Astrocyte (in vitro differentiated cells and primary cell): ENCODE data around the gene FAM135A. TPM values are rescaled to one million over a fixed set of nuclear protein-coding genes. Genes with fewer than 3 reads are reported as not detected.

Experiments
- DNase-seq: peaks from one replicate; pipeline ENCODE4 v3.0.0-alpha.2; 2010; ENCODE audit warnings: low read depth
- FAIRE-seq: peaks from 2 replicates; lab custom pipeline; 2011; peaks lifted over from hg19 to GRCh38; lab: Jason Lieb, UNC
- H2AFZ ChIP-seq: 2 replicates; pipeline ENCODE4 v1.6.0; 2012; ENCODE audit warnings: low read depth, low read length, inconsistent platforms
- H3K27ac ChIP-seq: 2 replicates; pipeline ENCODE4 v1.5.1; 2011; ENCODE audit warnings: low read depth, low read length, inconsistent platforms
- H3K27me3 ChIP-seq: 2 replicates; pipeline ENCODE4 v1.6.0; 2011; ENCODE audit warnings: low read length, inconsistent platforms; ENCODE audit not compliant: insufficient read depth
- H3K36me3 ChIP-seq: 2 replicates; pipeline ENCODE4 v1.5.1; 2011; ENCODE audit warnings: low read length, inconsistent platforms; ENCODE audit not compliant: insufficient read depth
- H3K4me1 ChIP-seq: 2 replicates; pipeline ENCODE4 v1.5.1; 2011; ENCODE audit warnings: low read length, inconsistent platforms; ENCODE audit not compliant: insufficient read depth
- H3K4me2 ChIP-seq: 2 replicates; pipeline ENCODE4 v1.6.0; 2012; ENCODE audit warnings: low read length, inconsistent platforms
- H3K4me3 ChIP-seq: 2 replicates; pipeline ENCODE4 v1.5.1; 2011; ENCODE audit warnings: low read depth, mild to moderate bottlenecking, low read length, inconsistent platforms; ENCODE audit not compliant: insufficient read depth
- H3K79me2 ChIP-seq: 2 replicates; pipeline ENCODE4 v1.6.0; 2012; ENCODE audit warnings: mild to moderate bottlenecking, low read length, inconsistent platforms; ENCODE audit not compliant: insufficient read depth
- H3K9ac ChIP-seq: 2 replicates; pipeline ENCODE4 v1.6.0; 2012; ENCODE audit warnings: mild to moderate bottlenecking, low read length, inconsistent platforms
- H3K9me3 ChIP-seq: 2 replicates; pipeline ENCODE4 v1.5.1; 2012; ENCODE audit warnings: low read depth, mild to moderate bottlenecking, low read length, inconsistent platforms; ENCODE audit not compliant: insufficient read depth
- H4K20me1 ChIP-seq: 2 replicates; pipeline ENCODE4 v1.6.0; 2012; ENCODE audit warnings: low read length, inconsistent platforms; ENCODE audit not compliant: insufficient read depth
- H3K27ac Mint-ChIP-seq: one replicate; pipeline ENCODE4 v1.8.0; 2021; ENCODE audit warnings: mild to moderate bottlenecking, mixed read lengths; ENCODE audit not compliant: unreplicated experiment
- H3K27me3 Mint-ChIP-seq: one replicate; pipeline ENCODE4 v1.8.0; 2021; ENCODE audit warnings: low read depth, mixed read lengths; ENCODE audit not compliant: unreplicated experiment
- H3K36me3 Mint-ChIP-seq: one replicate; pipeline ENCODE4 v1.8.0; 2021; ENCODE audit warnings: low read depth, mixed read lengths; ENCODE audit not compliant: unreplicated experiment
- H3K4me1 Mint-ChIP-seq: one replicate; pipeline ENCODE4 v1.8.0; 2021; ENCODE audit warnings: low read depth, mixed read lengths; ENCODE audit not compliant: unreplicated experiment
- H3K4me3 Mint-ChIP-seq: one replicate; pipeline ENCODE4 v1.8.0; 2021; ENCODE audit warnings: mild to moderate bottlenecking, moderate library complexity, mixed read lengths; ENCODE audit not compliant: unreplicated experiment
- H3K9me3 Mint-ChIP-seq: one replicate; pipeline ENCODE4 v1.8.0; 2021; ENCODE audit warnings: mild to moderate bottlenecking, mixed read lengths; ENCODE audit not compliant: unreplicated experiment
- EZH2 ChIP-seq: IDR thresholded peaks from 2 replicates; pipeline ENCODE4 v1.6.1; 2012; ENCODE audit warnings: mild to moderate bottlenecking, low read length, inconsistent platforms; ENCODE audit not compliant: insufficient read depth
- total RNA-seq: library from RNA; stranded (reverse); gene quantifications from 2 replicates; pipeline ENCODE4 v1.2.1, GENCODE V29; 2021
- TF ChIP-seq, protein P1 (sequence below): IDR thresholded peaks from 2 replicates; pipeline ENCODE4 v1.5.1; 2011; ENCODE audit warnings: low read depth, mild to moderate bottlenecking, inconsistent platforms, low read length, moderate library complexity; ENCODE audit not compliant: insufficient read depth

FAM135A gene
- total RNA-seq, 1 donor from 2014 or later: 10.0 TPM

DNA sequence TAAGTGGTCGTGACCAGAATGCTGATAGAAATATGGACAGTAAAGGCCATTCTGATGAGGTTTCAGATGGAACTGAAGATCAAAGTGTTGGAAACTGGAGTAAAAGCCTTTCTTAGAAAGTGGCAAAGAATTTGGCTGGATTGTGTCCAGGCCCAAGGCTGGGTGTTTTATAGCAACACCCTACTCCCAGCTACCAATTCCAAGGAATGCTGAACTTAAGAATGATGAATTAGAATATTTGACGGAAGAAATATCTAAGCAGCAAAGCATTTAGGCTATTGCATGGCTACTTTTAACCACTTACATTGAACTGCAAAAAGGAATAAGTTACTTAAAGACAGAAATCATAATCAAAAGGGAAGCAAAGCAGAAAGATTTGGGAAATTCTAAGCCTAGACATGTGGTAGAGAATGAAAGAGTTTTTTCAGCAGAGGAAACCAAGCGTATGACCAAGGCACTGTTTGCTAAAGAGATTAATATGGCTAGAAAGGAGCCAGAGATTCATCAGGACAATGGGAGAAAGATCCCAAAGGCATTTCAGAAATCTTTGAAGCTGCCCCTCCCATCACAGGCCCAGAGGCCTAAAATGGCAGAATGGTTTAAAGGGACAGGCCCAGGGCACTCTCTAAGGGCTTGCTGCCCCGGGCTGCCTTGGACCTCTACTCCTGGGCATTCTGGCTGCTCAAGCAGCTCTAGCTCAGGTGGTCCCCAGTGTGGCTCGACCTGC is 179.2 kb downstream of the FAM135A start:
- FAIRE-seq (no peak), DNase-seq (peak; percentile 54)
- no peak overlapping the region for H3K4me2 ChIP-seq
- H3K9me3 Mint-ChIP-seq: peaks cover 2% of the 10 kb centered on the region
- no peaks in the 10 kb centered on the region for H3K36me3 ChIP-seq
- no peaks in the 10 kb centered on the region for H3K79me2 ChIP-seq
- no peaks in the 10 kb centered on the region for H3K27me3 ChIP-seq
- no peaks in the 10 kb centered on the region for H3K4me1 ChIP-seq
- no peaks in the 10 kb centered on the region for H3K4me1 Mint-ChIP-seq
- no peak overlapping the region for H3K27ac Mint-ChIP-seq
- H3K4me3 Mint-ChIP-seq: no peak overlapping the region
- no peak overlapping the region for H3K4me3 ChIP-seq
- H3K36me3 Mint-ChIP-seq: peaks cover 3% of the 10 kb centered on the region
- H2AFZ ChIP-seq: no peak overlapping the region
- H3K9ac ChIP-seq: no peak overlapping the region
- no peaks in the 10 kb centered on the region for H4K20me1 ChIP-seq
- no peaks in the 10 kb centered on the region for H3K27me3 Mint-ChIP-seq
- no peaks in the 10 kb centered on the region for H3K9me3 ChIP-seq
- no peak overlapping the region for H3K27ac ChIP-seq
- no peak for TF ChIP-seq EZH2

DNA sequence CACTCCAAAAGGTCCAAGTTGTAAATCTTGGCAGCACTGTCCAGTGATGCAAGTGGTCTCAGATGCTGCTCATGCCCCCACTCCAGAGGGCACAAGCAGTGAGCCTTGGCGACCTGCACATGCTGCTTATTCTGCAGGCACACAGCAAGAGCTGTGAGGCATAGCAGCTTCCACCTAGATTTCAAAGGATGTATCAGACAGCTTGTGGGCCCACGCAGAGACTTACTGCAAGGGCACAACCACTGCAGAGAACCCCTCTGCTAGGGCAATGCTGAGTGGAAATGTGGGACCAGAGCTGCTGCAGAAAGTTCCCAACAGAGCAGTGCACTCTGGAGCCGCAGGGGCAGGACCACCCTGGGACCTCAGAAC is 179.8 kb downstream of the FAM135A start:
- peaks cover 3% of the 10 kb centered on the region for H3K36me3 Mint-ChIP-seq
- Histone ChIP-seq H3K4me1 (no peaks in the 10 kb centered on the region), H4K20me1 (no peaks in the 10 kb centered on the region), H3K9me3 (no peaks in the 10 kb centered on the region), H3K27ac (no peak overlapping the region), H3K36me3 (no peaks in the 10 kb centered on the region), H3K27me3 (no peaks in the 10 kb centered on the region), H3K4me3 (no peak overlapping the region), H2AFZ (no peak overlapping the region), H3K9ac (no peak overlapping the region), H3K79me2 (no peaks in the 10 kb centered on the region), H3K4me2 (no peak overlapping the region)
- no peaks in the 10 kb centered on the region for H3K4me1 Mint-ChIP-seq
- no peaks in the 10 kb centered on the region for H3K27me3 Mint-ChIP-seq
- no peak overlapping the region for H3K27ac Mint-ChIP-seq
- no peak overlapping the region for H3K4me3 Mint-ChIP-seq
- H3K9me3 Mint-ChIP-seq: peaks cover 2% of the 10 kb centered on the region
- TF ChIP-seq, protein P1, sequence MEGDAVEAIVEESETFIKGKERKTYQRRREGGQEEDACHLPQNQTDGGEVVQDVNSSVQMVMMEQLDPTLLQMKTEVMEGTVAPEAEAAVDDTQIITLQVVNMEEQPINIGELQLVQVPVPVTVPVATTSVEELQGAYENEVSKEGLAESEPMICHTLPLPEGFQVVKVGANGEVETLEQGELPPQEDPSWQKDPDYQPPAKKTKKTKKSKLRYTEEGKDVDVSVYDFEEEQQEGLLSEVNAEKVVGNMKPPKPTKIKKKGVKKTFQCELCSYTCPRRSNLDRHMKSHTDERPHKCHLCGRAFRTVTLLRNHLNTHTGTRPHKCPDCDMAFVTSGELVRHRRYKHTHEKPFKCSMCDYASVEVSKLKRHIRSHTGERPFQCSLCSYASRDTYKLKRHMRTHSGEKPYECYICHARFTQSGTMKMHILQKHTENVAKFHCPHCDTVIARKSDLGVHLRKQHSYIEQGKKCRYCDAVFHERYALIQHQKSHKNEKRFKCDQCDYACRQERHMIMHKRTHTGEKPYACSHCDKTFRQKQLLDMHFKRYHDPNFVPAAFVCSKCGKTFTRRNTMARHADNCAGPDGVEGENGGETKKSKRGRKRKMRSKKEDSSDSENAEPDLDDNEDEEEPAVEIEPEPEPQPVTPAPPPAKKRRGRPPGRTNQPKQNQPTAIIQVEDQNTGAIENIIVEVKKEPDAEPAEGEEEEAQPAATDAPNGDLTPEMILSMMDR: no peak
- FAIRE-seq: no peak
- DNase-seq: no peak

DNA sequence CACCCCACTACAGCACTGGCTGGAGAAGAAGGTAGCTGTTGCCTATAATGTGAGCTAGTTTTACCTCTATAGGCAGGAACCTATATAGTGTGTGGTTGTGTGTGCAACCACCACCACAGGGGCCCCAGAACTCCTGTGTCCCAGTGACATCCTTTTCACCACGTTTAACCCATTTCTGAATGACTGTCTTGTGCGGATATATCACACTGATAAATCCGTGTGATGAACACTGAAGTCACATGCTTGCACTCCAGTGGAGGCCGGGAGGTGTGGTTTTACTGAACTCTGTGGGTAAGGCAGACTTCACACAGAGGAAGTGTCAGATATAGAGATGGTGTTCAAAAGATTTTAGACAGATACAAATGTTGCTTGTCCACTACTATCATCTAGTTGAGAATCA is 185.9 kb downstream of the FAM135A start:
- peaks cover 4% of the 10 kb centered on the region for H3K9me3 Mint-ChIP-seq
- H3K9ac ChIP-seq: no peak overlapping the region
- no peaks in the 10 kb centered on the region for H4K20me1 ChIP-seq
- FAIRE-seq (no peak), DNase-seq (no peak)
- H2AFZ ChIP-seq: no peak overlapping the region
- no peaks in the 10 kb centered on the region for H3K27me3 ChIP-seq
- TF ChIP-seq, protein P1: no peak
- TF ChIP-seq EZH2: no peak
- H3K27ac ChIP-seq: no peak overlapping the region
- no peak overlapping the region for H3K4me3 Mint-ChIP-seq
- H3K4me3 ChIP-seq: no peak overlapping the region
- H3K27me3 Mint-ChIP-seq: peaks cover 3% of the 10 kb centered on the region
- no peak overlapping the region for H3K4me2 ChIP-seq
- no peak overlapping the region for H3K27ac Mint-ChIP-seq
- peaks cover 2% of the 10 kb centered on the region for H3K36me3 Mint-ChIP-seq
- H3K4me1 Mint-ChIP-seq: no peaks in the 10 kb centered on the region
- no peaks in the 10 kb centered on the region for H3K36me3 ChIP-seq
- no peaks in the 10 kb centered on the region for H3K4me1 ChIP-seq
- no peaks in the 10 kb centered on the region for H3K9me3 ChIP-seq
- no peaks in the 10 kb centered on the region for H3K79me2 ChIP-seq
